Karpas-422 (cell line): ENCODE data around the gene LINC01488. TPM values are rescaled to one million over a fixed set of nuclear protein-coding genes. Genes with fewer than 3 reads are reported as not detected.

Source experiments
- DNase-seq: peaks from one replicate; pipeline ENCODE4 v3.0.0-alpha.2; 2015
- H2AFZ ChIP-seq: fragments of 200-600 bp; sonication (generic); 2 replicates; pipeline ENCODE4 v1.6.1; 2014; ENCODE audit warnings: antibody characterized with exemption, low read length, mixed read lengths
- H3K27ac ChIP-seq: fragments of 200-600 bp; sonication (generic); 2 replicates; pipeline ENCODE4 v1.5.1; 2014; ENCODE audit warnings: mild to moderate bottlenecking, low read length, moderate library complexity
- H3K27me3 ChIP-seq: fragments of 200-600 bp; sonication (generic); 2 replicates; pipeline ENCODE4 v1.6.1; 2014; ENCODE audit warnings: low read length, mixed read lengths
- H3K36me3 ChIP-seq: fragments of 200-600 bp; sonication (generic); 2 replicates; pipeline ENCODE4 v1.6.1; 2014; ENCODE audit warnings: low read length, mixed read lengths; ENCODE audit not compliant: insufficient read depth
- H3K4me1 ChIP-seq: fragments of 200-600 bp; sonication (generic); 2 replicates; pipeline ENCODE4 v1.6.1; 2014; ENCODE audit warnings: mild to moderate bottlenecking, low read length, mixed read lengths
- H3K4me2 ChIP-seq: fragments of 200-600 bp; sonication (generic); 2 replicates; pipeline ENCODE4 v1.6.1; 2014; ENCODE audit warnings: low read length, low read depth, mild to moderate bottlenecking; ENCODE audit not compliant: poor library complexity, severe bottlenecking
- H3K4me3 ChIP-seq: fragments of 200-600 bp; sonication (generic); 2 replicates; pipeline ENCODE4 v1.5.1; 2014; ENCODE audit warnings: mild to moderate bottlenecking, antibody characterized with exemption, low read length, mixed read lengths
- H3K79me2 ChIP-seq: fragments of 200-600 bp; sonication (generic); 2 replicates; pipeline ENCODE4 v1.6.1; 2014; ENCODE audit warnings: mild to moderate bottlenecking, low read length, mixed read lengths
- H3K9ac ChIP-seq: fragments of 200-600 bp; sonication (generic); 2 replicates; pipeline ENCODE4 v1.6.0; 2014; ENCODE audit warnings: low read length
- H3K9me2 ChIP-seq: fragments of 200-600 bp; sonication (generic), shearing (Covaris generic); replicated peaks from 2 replicates; pipeline ENCODE4 v1.6.0; 2014; ENCODE audit warnings: mild to moderate bottlenecking, low read length, moderate library complexity; ENCODE audit not compliant: insufficient read depth
- H3K9me3 ChIP-seq: fragments of 300-700, 200-600 bp; sonication (generic); 2 replicates; pipeline ENCODE4 v1.6.1; 2014; ENCODE audit warnings: low read length, mixed read lengths
- H4K20me1 ChIP-seq: fragments of 200-600 bp; sonication (generic); 2 replicates; pipeline ENCODE4 v1.6.1; 2014; ENCODE audit warnings: mild to moderate bottlenecking, antibody characterized with exemption, low read length, low read depth; ENCODE audit not compliant: insufficient read depth
- total RNA-seq: library from RNA; depleted of rRNA; stranded (reverse); fragments of >200 nt; shearing (Covaris generic); gene quantifications from 2 replicates; pipeline ENCODE4 v1.2.3, GENCODE V29; 2014; ENCODE audit warnings: low replicate concordance; rRNA removed

Gene LINC01488
- total RNA-seq, 1 experiment from 2014 or later: not detected

GRCh38 chr11:69540118-69541000, 58.9 kb downstream of the LINC01488 start:
- H3K27ac ChIP-seq: no peak overlapping the region
- H3K27me3 ChIP-seq: no peaks in the 10 kb centered on the region
- H3K79me2 ChIP-seq: no peaks in the 10 kb centered on the region
- H4K20me1 ChIP-seq: no peaks in the 10 kb centered on the region
- DNase-seq: no peak
- no peaks in the 10 kb centered on the region for H3K36me3 ChIP-seq
- H3K4me3 ChIP-seq: no peak overlapping the region
- no peaks in the 10 kb centered on the region for H3K9me3 ChIP-seq
- H3K9me2 ChIP-seq: no peaks in the 10 kb centered on the region
- H3K4me1 ChIP-seq: no peaks in the 10 kb centered on the region
- H2AFZ ChIP-seq: no peak overlapping the region
- H3K9ac ChIP-seq: no peak overlapping the region
- no peak overlapping the region for H3K4me2 ChIP-seq

- H3K4me1 ChIP-seq: no peaks in the 10 kb centered on the region
- H3K9me2 ChIP-seq: no peaks in the 10 kb centered on the region
- no peaks in the 10 kb centered on the region for H3K27me3 ChIP-seq
- DNase-seq: no peak
- H3K9ac ChIP-seq: no peak overlapping the region
- H3K36me3 ChIP-seq: no peaks in the 10 kb centered on the region
- no peaks in the 10 kb centered on the region for H3K9me3 ChIP-seq
- no peak overlapping the region for H3K4me3 ChIP-seq
- H3K79me2 ChIP-seq: no peaks in the 10 kb centered on the region
- no peaks in the 10 kb centered on the region for H4K20me1 ChIP-seq
- H2AFZ ChIP-seq: no peak overlapping the region
- no peak overlapping the region for H3K4me2 ChIP-seq
- no peak overlapping the region for H3K27ac ChIP-seq
Measured at GRCh38 chr11:69541001-69541285, 59.5 kb downstream of the LINC01488 start.

- no peaks in the 10 kb centered on the region for H3K27me3 ChIP-seq
Measured at GRCh38 chr11:69541501-69542313, 60.2 kb downstream of the LINC01488 start.

GRCh38 chr11:69542314-69543168, 61.1 kb downstream of the LINC01488 start:
- Histone ChIP-seq H4K20me1 (no peaks in the 10 kb centered on the region), H2AFZ (no peak overlapping the region), H3K27ac (no peak overlapping the region), H3K4me2 (no peak overlapping the region), H3K9ac (no peak overlapping the region), H3K9me3 (no peaks in the 10 kb centered on the region), H3K27me3 (no peaks in the 10 kb centered on the region), H3K36me3 (no peaks in the 10 kb centered on the region), H3K4me3 (no peak overlapping the region), H3K9me2 (no peaks in the 10 kb centered on the region), H3K4me1 (no peaks in the 10 kb centered on the region), H3K79me2 (no peaks in the 10 kb centered on the region)
- DNase-seq: no peak

More at GRCh38 chr11:69541501-69542313, 60.2 kb downstream of the LINC01488 start:
- no peak for DNase-seq
- Histone ChIP-seq H3K9me2 (no peaks in the 10 kb centered on the region), H3K4me1 (no peaks in the 10 kb centered on the region), H3K27ac (no peak overlapping the region), H2AFZ (no peak overlapping the region), H3K9ac (no peak overlapping the region), H3K79me2 (no peaks in the 10 kb centered on the region), H4K20me1 (no peaks in the 10 kb centered on the region), H3K4me3 (no peak overlapping the region), H3K9me3 (no peaks in the 10 kb centered on the region), H3K36me3 (no peaks in the 10 kb centered on the region), H3K4me2 (no peak overlapping the region)

Other genes starting within 250 kb of the LINC01488 start
- 0.22 and 0.25 TPM in 2 replicates for gene MYEOV, start 187.5 kb upstream of the LINC01488 start, total RNA-seq
- gene CCND1, start 159.5 kb downstream of the LINC01488 start, total RNA-seq: 0.54 and 4.3 TPM in 2 replicates
- gene LTO1, start 193.7 kb downstream of the LINC01488 start, total RNA-seq: 24.2 and 26.2 TPM in 2 replicates
- gene FGF19, start 222.4 kb downstream of the LINC01488 start, total RNA-seq: not detected in 2 replicates